DOHH2 (cell line): ENCODE results near the gene CDK6.

ENCODE experiments used
- CTCF ChIP-seq: fragments of 200-600 bp; sonication (generic); IDR thresholded peaks from one replicate; pipeline ENCODE4 v1.5.1; 2014; ENCODE audit warnings: antibody characterized with exemption, mild to moderate bottlenecking, low read depth, low read length; ENCODE audit not compliant: poor library complexity, severe bottlenecking
- EZH2phosphoT487 ChIP-seq: fragments of 200-600 bp; sonication (generic); IDR thresholded peaks from 2 replicates; pipeline ENCODE4 v1.6.1; 2017; ENCODE audit warnings: borderline replicate concordance, mild to moderate bottlenecking, antibody characterized with exemption, low read length, moderate library complexity, mixed read lengths

- TF ChIP-seq CTCF (no peak), EZH2phosphoT487 (no peak)
These were observed 191.0 kb downstream of the CDK6 start for GRCh38 chr7:92645114-92646061.
